ENCODE data around the gene DNLZ. TPM values are rescaled to one million over a fixed set of nuclear protein-coding genes. Genes with fewer than 3 reads are reported as not detected.

DNLZ gene
- total and polyA plus RNA-seq, 4 donors = 2.0 to 7.1 (median 4.5) TPM

- TF ChIP-seq JUND (IDR thresholded peaks at IDR 0.05) = no peak
- TF ChIP-seq MAX (IDR thresholded peaks at IDR 0.05) = no peak
- no peak for TF ChIP-seq RAD21 (IDR thresholded peaks at IDR 0.05)
- no peak for TF ChIP-seq ZBTB33 (IDR thresholded peaks at IDR 0.05)
- no peak for TF ChIP-seq NR2F2 (IDR thresholded peaks at IDR 0.05)
- no peak for TF ChIP-seq ATF3 (IDR thresholded peaks at IDR 0.05)
- peaks cover 5 to 13% (median 6%) of the 10 kb centered on the region in 4 donors for H3K4me1 ChIP-seq (ENCODE audit: control insufficient read depth in 4 of 4, insufficient read depth in 4 of 4, low read length in 3 of 4)
- 93% methylated on average over 9 of the region's 9 CpGs for WGBS
- no peak overlapping the region for H3K27ac ChIP-seq (ENCODE audit: low read depth in 1 of 2, low read length in 2 of 2)
- DNase-seq (ENCODE audit: low spot score) = no peak
- H3K9me3 ChIP-seq (ENCODE audit: control insufficient read depth in 4 of 4, low read length in 3 of 4) = no peaks in the 10 kb centered on the region
- no peak overlapping the region for H3K9ac ChIP-seq (ENCODE audit: low read depth in 1 of 2, low read length in 2 of 2)
- no peaks in the 10 kb centered on the region for H3K27me3 ChIP-seq (ENCODE audit: control insufficient read depth in 4 of 4, insufficient read depth in 4 of 4, low read length in 3 of 4)
- peaks cover 0 to 1% (median 0%) of the 10 kb centered on the region in 4 donors for H3K36me3 ChIP-seq (ENCODE audit: control insufficient read depth in 4 of 4, insufficient read depth in 3 of 4, low read depth in 1 of 4, low read length in 3 of 4)
- no peak overlapping the region for H3K4me3 ChIP-seq (ENCODE audit: low read depth in 1 of 3, low read length in 3 of 3)
Measured at GRCh38 chr9:136366826-136367225, 3.3 kb upstream of the DNLZ start.

GRCh38 chr9:136365775-136366222 is 2.3 kb upstream of the DNLZ start:
- TF ChIP-seq FOXA1 (IDR thresholded peaks at IDR 0.05) = no peak
- peaks cover 5 to 13% (median 6%) of the 10 kb centered on the region in 4 donors for H3K4me1 ChIP-seq (ENCODE audit: control insufficient read depth in 4 of 4, insufficient read depth in 4 of 4, low read length in 3 of 4)
- no peaks in the 10 kb centered on the region for H3K27me3 ChIP-seq (ENCODE audit: control insufficient read depth in 4 of 4, insufficient read depth in 4 of 4, low read length in 3 of 4)
- DNase-seq (ENCODE audit: low spot score) = no peak
- H3K27ac ChIP-seq (ENCODE audit: low read depth in 1 of 2, low read length in 2 of 2) = no peak overlapping the region
- 70% methylated on average over 9 of the region's 9 CpGs for WGBS
- H3K9ac ChIP-seq (ENCODE audit: low read depth in 1 of 2, low read length in 2 of 2) = no peak overlapping the region
- peaks cover 0 to 1% (median 0%) of the 10 kb centered on the region in 4 donors for H3K36me3 ChIP-seq (ENCODE audit: control insufficient read depth in 4 of 4, insufficient read depth in 3 of 4, low read depth in 1 of 4, low read length in 3 of 4)
- no peak overlapping the region for H3K4me3 ChIP-seq (ENCODE audit: low read depth in 1 of 3, low read length in 3 of 3)
- H3K9me3 ChIP-seq (ENCODE audit: control insufficient read depth in 4 of 4, low read length in 3 of 4) = no peaks in the 10 kb centered on the region

- Histone ChIP-seq H3K4me1 (ENCODE audit: control insufficient read depth in 4 of 4, insufficient read depth in 4 of 4, low read length in 3 of 4) (peaks cover 5 to 13% (median 6%) of the 10 kb centered on the region in 4 donors), H3K4me3 (ENCODE audit: low read depth in 1 of 3, low read length in 3 of 3) (no peak overlapping the region), H3K36me3 (ENCODE audit: control insufficient read depth in 4 of 4, insufficient read depth in 3 of 4, low read depth in 1 of 4, low read length in 3 of 4) (peaks cover 0 to 1% (median 0%) of the 10 kb centered on the region in 4 donors), H3K27me3 (ENCODE audit: control insufficient read depth in 4 of 4, insufficient read depth in 4 of 4, low read length in 3 of 4) (no peaks in the 10 kb centered on the region), H3K27ac (ENCODE audit: low read depth in 1 of 2, low read length in 2 of 2) (no peak overlapping the region), H3K9me3 (ENCODE audit: control insufficient read depth in 4 of 4, low read length in 3 of 4) (no peaks in the 10 kb centered on the region), H3K9ac (ENCODE audit: low read depth in 1 of 2, low read length in 2 of 2) (no peak overlapping the region)
- 84% methylated on average over 31 of the region's 31 CpGs for WGBS
- DNase-seq (ENCODE audit: low spot score) = peak; percentile 48
- no peak for TF ChIP-seq ATF3 (IDR thresholded peaks at IDR 0.05)
- no peak for TF ChIP-seq EGR1 (IDR thresholded peaks at IDR 0.05; ENCODE audit: low read depth in 2 of 2)
- TF ChIP-seq JUND (IDR thresholded peaks at IDR 0.05) = no peak
- TF ChIP-seq FOXA2 (IDR thresholded peaks at IDR 0.05) = no peak
- no peak for TF ChIP-seq HNF4G (IDR thresholded peaks at IDR 0.05)
- TF ChIP-seq MAX (IDR thresholded peaks at IDR 0.05) = no peak
- no peak for TF ChIP-seq TAF1 (conservative IDR thresholded peaks at IDR 0.05)
- no peak for TF ChIP-seq CTCF (IDR thresholded peaks at IDR 0.05; ENCODE audit: low read depth, low read length, missing input control)
- TF ChIP-seq ZBTB33 (IDR thresholded peaks at IDR 0.05) = no peak
- no peak for TF ChIP-seq RXRA (IDR thresholded peaks at IDR 0.05)
- TF ChIP-seq RAD21 (IDR thresholded peaks at IDR 0.05) = no peak
- TF ChIP-seq HNF4A (conservative IDR thresholded peaks at IDR 0.05) = no peak
- TF ChIP-seq FOXA1 (IDR thresholded peaks at IDR 0.05) = no peak
- no peak for TF ChIP-seq NR2F2 (IDR thresholded peaks at IDR 0.05)
- TF ChIP-seq SP1 (IDR thresholded peaks at IDR 0.05) = no peak
Measured at GRCh38 chr9:136364942-136365774, 1.6 kb upstream of the DNLZ start.
